ENCODE results near the gene TAF11L3. TPM values are rescaled to one million over a fixed set of nuclear protein-coding genes. Genes with fewer than 3 reads are reported as not detected.
"Not testable (repeated sequence)": the region's sequence is repeated elsewhere in the genome, so short reads cannot be mapped to it uniquely, and the experiment has no call there.

TAF11L3 gene
- total and polyA plus RNA-seq, 2 donors (not counting 1 experiment from before 2014, with no cell fraction given) = not detected

DNA sequence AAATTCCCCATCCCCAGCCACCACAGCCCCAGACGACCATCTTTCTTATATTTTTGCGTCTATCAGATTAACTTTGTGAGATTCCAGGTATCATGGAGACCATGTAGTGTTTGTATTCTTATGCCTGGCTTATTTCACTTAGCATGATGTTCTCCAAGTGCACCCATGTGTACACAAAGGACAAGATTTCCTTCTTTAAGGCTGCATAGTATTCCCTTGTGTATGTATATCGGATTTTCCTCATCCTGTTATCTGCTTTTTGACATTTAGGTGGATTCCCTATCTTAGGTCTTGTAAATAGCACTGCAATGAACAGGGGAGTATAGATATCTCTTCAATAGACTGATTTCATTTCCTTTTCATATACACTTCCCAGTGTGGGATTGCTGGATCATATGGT is 25.4 kb upstream of the TAF11L3 start:
- Histone ChIP-seq H3K79me2 (ENCODE audit: control insufficient read depth, insufficient read depth, low read length) (no peaks in the 10 kb centered on the region), H3K27me3 (replicated peaks in 1 of 4; ENCODE audit: control extremely low read depth in 1 of 4, control insufficient read depth in 3 of 4, insufficient read depth in 4 of 4, low read length in 3 of 4) (no peaks in the 10 kb centered on the region), H3K27ac (ENCODE audit: low read length in 2 of 2) (no peak overlapping the region), H3K4me2 (replicated peaks; ENCODE audit: low read depth, low read length, poor library complexity, severe bottlenecking) (no peak overlapping the region), H3K36me3 (replicated peaks in 1 of 2; ENCODE audit: control extremely low read depth in 1 of 2, control insufficient read depth in 1 of 2, extremely low read depth in 1 of 2, insufficient read depth in 2 of 2, low read length in 1 of 2) (no peaks in the 10 kb centered on the region), H3K4me1 (ENCODE audit: control insufficient read depth in 2 of 2, insufficient read depth in 2 of 2, low read length in 2 of 2) (no peaks in the 10 kb centered on the region), H4K20me1 (ENCODE audit: control insufficient read depth, insufficient read depth, low read length, poor library complexity, severe bottlenecking) (no peaks in the 10 kb centered on the region), H3K9me3 (ENCODE audit: control extremely low read depth in 1 of 3, control insufficient read depth in 2 of 3, insufficient read depth in 1 of 3, low read length in 2 of 3) (peaks cover 0 to 8% (median 6%) of the 10 kb centered on the region in 3 donors), H2AFZ (ENCODE audit: insufficient read depth, low read depth, low read length, poor library complexity, severe bottlenecking) (no peak overlapping the region), H3K4me3 (ENCODE audit: control extremely low read depth in 1 of 5, extremely low read depth in 1 of 5, insufficient read depth in 1 of 5, low read depth in 2 of 5, low read length in 4 of 5) (no peak overlapping the region), H3K9ac (ENCODE audit: low read length) (no peak overlapping the region)
- Mint-ChIP-seq H3K9me3 (ENCODE audit: insufficient read depth) (peaks cover 4% of the 10 kb centered on the region), H3K4me3 (no peak overlapping the region), H3K27ac (no peak overlapping the region), H3K27me3 (no peaks in the 10 kb centered on the region), H3K4me1 (no peaks in the 10 kb centered on the region)
- CTCF ChIA-PET = no interaction called here
- DNase-seq (no peak), ATAC-seq (ENCODE audit: low read depth) (no peak)
- POLR2A ChIA-PET = no interaction called here
- no peak for TF ChIP-seq EZH2 (IDR thresholded peaks at IDR 0.05; ENCODE audit: borderline replicate concordance, insufficient read depth, low read depth, low read length, poor library complexity, severe bottlenecking)
- TF ChIP-seq, protein P1, sequence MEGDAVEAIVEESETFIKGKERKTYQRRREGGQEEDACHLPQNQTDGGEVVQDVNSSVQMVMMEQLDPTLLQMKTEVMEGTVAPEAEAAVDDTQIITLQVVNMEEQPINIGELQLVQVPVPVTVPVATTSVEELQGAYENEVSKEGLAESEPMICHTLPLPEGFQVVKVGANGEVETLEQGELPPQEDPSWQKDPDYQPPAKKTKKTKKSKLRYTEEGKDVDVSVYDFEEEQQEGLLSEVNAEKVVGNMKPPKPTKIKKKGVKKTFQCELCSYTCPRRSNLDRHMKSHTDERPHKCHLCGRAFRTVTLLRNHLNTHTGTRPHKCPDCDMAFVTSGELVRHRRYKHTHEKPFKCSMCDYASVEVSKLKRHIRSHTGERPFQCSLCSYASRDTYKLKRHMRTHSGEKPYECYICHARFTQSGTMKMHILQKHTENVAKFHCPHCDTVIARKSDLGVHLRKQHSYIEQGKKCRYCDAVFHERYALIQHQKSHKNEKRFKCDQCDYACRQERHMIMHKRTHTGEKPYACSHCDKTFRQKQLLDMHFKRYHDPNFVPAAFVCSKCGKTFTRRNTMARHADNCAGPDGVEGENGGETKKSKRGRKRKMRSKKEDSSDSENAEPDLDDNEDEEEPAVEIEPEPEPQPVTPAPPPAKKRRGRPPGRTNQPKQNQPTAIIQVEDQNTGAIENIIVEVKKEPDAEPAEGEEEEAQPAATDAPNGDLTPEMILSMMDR (IDR thresholded peaks at IDR 0.05) = no peak
- intact Hi-C loops (cut with micrococcal nuclease) = no loop called here
- no CpG with 5 or more reads among the region's 3 CpGs for WGBS (ENCODE audit: insufficient coverage)

DNA sequence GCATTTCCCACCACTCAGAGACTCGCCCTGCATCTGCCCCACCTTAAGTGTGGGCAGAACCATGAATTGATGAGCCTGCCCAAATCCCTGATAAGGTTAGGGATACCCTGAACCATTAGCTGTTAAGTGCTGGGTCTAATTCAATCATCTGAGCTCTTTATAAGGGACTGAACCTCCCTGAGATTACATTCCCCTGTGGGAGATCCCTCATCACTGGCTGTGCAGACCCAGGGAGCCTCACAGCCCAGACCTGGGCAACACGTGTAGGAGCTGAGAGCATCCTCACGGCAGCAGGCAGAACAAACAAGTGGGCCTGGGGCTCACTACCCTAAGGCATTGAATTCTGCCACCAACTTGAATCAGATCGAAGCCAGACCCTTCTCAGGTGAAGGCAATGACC is 20.7 kb upstream of the TAF11L3 start:
- ATAC-seq (ENCODE audit: low read depth) (no peak), DNase-seq (no peak)
- CTCF ChIA-PET = interaction anchor here (1.0 kb wide), 1 partner anchor 281 kb away, joined by 6 read pairs; no protein-coding TSS in a partner anchor
- no peaks in the 10 kb centered on the region for H3K27me3 Mint-ChIP-seq
- Histone ChIP-seq H3K4me1 (ENCODE audit: control insufficient read depth in 2 of 2, insufficient read depth in 2 of 2, low read length in 2 of 2) (no peaks in the 10 kb centered on the region), H3K4me3 (ENCODE audit: control extremely low read depth in 1 of 5, extremely low read depth in 1 of 5, insufficient read depth in 1 of 5, low read depth in 2 of 5, low read length in 4 of 5) (no peak overlapping the region), H3K79me2 (ENCODE audit: control insufficient read depth, insufficient read depth, low read length) (no peaks in the 10 kb centered on the region), H3K9ac (ENCODE audit: low read length) (no peak overlapping the region), H2AFZ (ENCODE audit: insufficient read depth, low read depth, low read length, poor library complexity, severe bottlenecking) (no peak overlapping the region), H3K9me3 (ENCODE audit: control extremely low read depth in 1 of 3, control insufficient read depth in 2 of 3, insufficient read depth in 1 of 3, low read length in 2 of 3) (peaks cover 0 to 6% (median 0%) of the 10 kb centered on the region in 3 donors), H3K36me3 (replicated peaks in 1 of 2; ENCODE audit: control extremely low read depth in 1 of 2, control insufficient read depth in 1 of 2, extremely low read depth in 1 of 2, insufficient read depth in 2 of 2, low read length in 1 of 2) (no peaks in the 10 kb centered on the region), H3K27ac (ENCODE audit: low read length in 2 of 2) (no peak overlapping the region), H4K20me1 (ENCODE audit: control insufficient read depth, insufficient read depth, low read length, poor library complexity, severe bottlenecking) (no peaks in the 10 kb centered on the region), H3K27me3 (replicated peaks in 1 of 4; ENCODE audit: control extremely low read depth in 1 of 4, control insufficient read depth in 3 of 4, insufficient read depth in 4 of 4, low read length in 3 of 4) (no peaks in the 10 kb centered on the region), H3K4me2 (replicated peaks; ENCODE audit: low read depth, low read length, poor library complexity, severe bottlenecking) (no peak overlapping the region)
- 90% methylated on average over 3 of the region's 4 CpGs for WGBS (ENCODE audit: insufficient coverage)
- peaks cover 4% of the 10 kb centered on the region for H3K9me3 Mint-ChIP-seq (ENCODE audit: insufficient read depth)
- H3K4me3 Mint-ChIP-seq = no peak overlapping the region
- TF ChIP-seq, protein P1 (IDR thresholded peaks at IDR 0.05) = no peak
- TF ChIP-seq EZH2 (IDR thresholded peaks at IDR 0.05; ENCODE audit: borderline replicate concordance, insufficient read depth, low read depth, low read length, poor library complexity, severe bottlenecking) = no peak
- H3K27ac Mint-ChIP-seq = no peak overlapping the region
- H3K4me1 Mint-ChIP-seq = peaks cover 2% of the 10 kb centered on the region
- intact Hi-C loops (cut with micrococcal nuclease) = no loop called here
- POLR2A ChIA-PET = no interaction called here

GRCh38 chr5:17497931-17498330 is 20.2 kb upstream of the TAF11L3 start, which contains the start of gene TAF11L2:
TAF11L2 (plus strand) TSS chr5:17498231.
- H3K79me2 ChIP-seq (ENCODE audit: control insufficient read depth, insufficient read depth, low read length); H3K4me2 ChIP-seq (replicated peaks; ENCODE audit: low read depth, low read length, poor library complexity, severe bottlenecking); H3K27me3 Mint-ChIP-seq; DNase-seq; H3K4me1 Mint-ChIP-seq; H3K9me3 Mint-ChIP-seq (ENCODE audit: insufficient read depth); H3K4me3 Mint-ChIP-seq; H3K27ac Mint-ChIP-seq; H3K27ac ChIP-seq (ENCODE audit: low read length in 2 of 2); H3K4me1 ChIP-seq (ENCODE audit: control insufficient read depth in 2 of 2, insufficient read depth in 2 of 2, low read length in 2 of 2); H3K9ac ChIP-seq (ENCODE audit: low read length); H3K9me3 ChIP-seq (ENCODE audit: control extremely low read depth in 1 of 3, control insufficient read depth in 2 of 3, insufficient read depth in 1 of 3, low read length in 2 of 3); H3K4me3 ChIP-seq (ENCODE audit: control extremely low read depth in 1 of 5, extremely low read depth in 1 of 5, insufficient read depth in 1 of 5, low read depth in 2 of 5, low read length in 4 of 5); H4K20me1 ChIP-seq (ENCODE audit: control insufficient read depth, insufficient read depth, low read length, poor library complexity, severe bottlenecking); intact Hi-C loops (cut with micrococcal nuclease); H3K36me3 ChIP-seq (replicated peaks in 1 of 2; ENCODE audit: control extremely low read depth in 1 of 2, control insufficient read depth in 1 of 2, extremely low read depth in 1 of 2, insufficient read depth in 2 of 2, low read length in 1 of 2); H2AFZ ChIP-seq (ENCODE audit: insufficient read depth, low read depth, low read length, poor library complexity, severe bottlenecking); ATAC-seq (ENCODE audit: low read depth); POLR2A ChIA-PET; H3K27me3 ChIP-seq (replicated peaks in 1 of 4; ENCODE audit: control extremely low read depth in 1 of 4, control insufficient read depth in 3 of 4, insufficient read depth in 4 of 4, low read length in 3 of 4): not testable (repeated sequence)
- CTCF ChIA-PET = interaction anchor here (1.0 kb wide), 1 partner anchor 281 kb away, joined by 6 read pairs; no protein-coding TSS in a partner anchor
- WGBS (ENCODE audit: insufficient coverage) = 85% methylated on average over 7 of the region's 8 CpGs

Data from B cell (primary cell).